ENCODE results near the gene CLN6.

Gene CLN6

DNA sequence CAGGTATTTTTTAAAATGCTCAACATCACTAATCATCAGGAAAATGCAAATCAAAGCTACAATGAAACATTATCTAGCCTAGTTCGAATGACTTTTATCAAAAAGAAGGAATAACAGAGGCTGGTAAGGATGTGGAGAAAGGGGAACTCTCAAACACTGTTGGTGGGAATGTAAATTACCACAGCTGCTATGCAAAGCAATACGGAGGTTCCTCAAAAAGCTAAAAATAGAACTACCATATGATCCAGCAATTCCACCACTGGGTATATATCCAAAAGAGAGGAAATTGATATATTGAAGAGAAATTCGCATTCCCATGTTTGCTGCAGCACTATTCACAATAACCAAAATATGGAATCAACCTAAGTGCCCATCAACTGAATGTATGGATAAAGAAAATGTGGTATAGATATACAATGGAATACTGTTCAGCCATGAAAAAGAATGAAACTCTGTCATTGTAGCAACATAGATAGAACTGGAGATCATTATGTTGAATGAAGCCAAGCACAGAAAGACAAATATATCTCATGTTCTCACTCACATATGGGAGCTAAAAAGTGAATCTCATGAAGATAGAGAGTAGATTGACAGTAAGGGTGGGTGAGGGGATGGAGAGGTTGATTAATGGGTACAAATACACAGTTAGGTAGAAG, 19.7 kb upstream of the CLN6 start:
- Histone ChIP-seq H3K79me2 (ENCODE audit: insufficient read depth, low read length) (no peaks in the 10 kb centered on the region), H4K20me1 (ENCODE audit: insufficient read depth, low read length, poor library complexity, severe bottlenecking) (no peaks in the 10 kb centered on the region), H3K4me2 (ENCODE audit: low read depth, low read length, poor library complexity, severe bottlenecking) (no peak overlapping the region), H3K27me3 (ENCODE audit: insufficient read depth, low read length, poor library complexity, severe bottlenecking) (no peaks in the 10 kb centered on the region), H3F3A (ENCODE audit: low read depth) (no peaks in the 10 kb centered on the region), H3K9ac (ENCODE audit: low read depth, low read length, poor library complexity, severe bottlenecking) (no peak overlapping the region), H3K36me3 (ENCODE audit: insufficient read depth, low read length) (no peaks in the 10 kb centered on the region), H3K9me3 (ENCODE audit: insufficient read depth, low read depth, low read length) (peaks cover 6% of the 10 kb centered on the region; the same call in 1 of the 2 replicates), H2AFZ (ENCODE audit: low read length) (no peak overlapping the region), H3K9me2 (replicated peaks; ENCODE audit: low read depth, low read length) (no peaks in the 10 kb centered on the region), H3K4me1 (ENCODE audit: insufficient read depth, low read length, poor library complexity, severe bottlenecking) (no peaks in the 10 kb centered on the region), H3K4me3 (ENCODE audit: low read length, poor library complexity, severe bottlenecking) (no peak overlapping the region)
- no peak for TF ChIP-seq EZH2phosphoT487 (IDR thresholded peaks at IDR 0.05; ENCODE audit: borderline replicate concordance)
- TF ChIP-seq, protein P1, sequence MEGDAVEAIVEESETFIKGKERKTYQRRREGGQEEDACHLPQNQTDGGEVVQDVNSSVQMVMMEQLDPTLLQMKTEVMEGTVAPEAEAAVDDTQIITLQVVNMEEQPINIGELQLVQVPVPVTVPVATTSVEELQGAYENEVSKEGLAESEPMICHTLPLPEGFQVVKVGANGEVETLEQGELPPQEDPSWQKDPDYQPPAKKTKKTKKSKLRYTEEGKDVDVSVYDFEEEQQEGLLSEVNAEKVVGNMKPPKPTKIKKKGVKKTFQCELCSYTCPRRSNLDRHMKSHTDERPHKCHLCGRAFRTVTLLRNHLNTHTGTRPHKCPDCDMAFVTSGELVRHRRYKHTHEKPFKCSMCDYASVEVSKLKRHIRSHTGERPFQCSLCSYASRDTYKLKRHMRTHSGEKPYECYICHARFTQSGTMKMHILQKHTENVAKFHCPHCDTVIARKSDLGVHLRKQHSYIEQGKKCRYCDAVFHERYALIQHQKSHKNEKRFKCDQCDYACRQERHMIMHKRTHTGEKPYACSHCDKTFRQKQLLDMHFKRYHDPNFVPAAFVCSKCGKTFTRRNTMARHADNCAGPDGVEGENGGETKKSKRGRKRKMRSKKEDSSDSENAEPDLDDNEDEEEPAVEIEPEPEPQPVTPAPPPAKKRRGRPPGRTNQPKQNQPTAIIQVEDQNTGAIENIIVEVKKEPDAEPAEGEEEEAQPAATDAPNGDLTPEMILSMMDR (conservative IDR thresholded peaks at IDR 0.05; ENCODE audit: low read length) = no peak

- Histone ChIP-seq H3K36me3 (ENCODE audit: insufficient read depth, low read length) (no peaks in the 10 kb centered on the region), H3K4me1 (ENCODE audit: insufficient read depth, low read length, poor library complexity, severe bottlenecking) (no peaks in the 10 kb centered on the region), H3F3A (ENCODE audit: low read depth) (no peaks in the 10 kb centered on the region), H3K9ac (ENCODE audit: low read depth, low read length, poor library complexity, severe bottlenecking) (no peak overlapping the region), H3K27me3 (ENCODE audit: insufficient read depth, low read length, poor library complexity, severe bottlenecking) (no peaks in the 10 kb centered on the region), H3K4me2 (ENCODE audit: low read depth, low read length, poor library complexity, severe bottlenecking) (no peak overlapping the region), H3K9me2 (replicated peaks; ENCODE audit: low read depth, low read length) (no peaks in the 10 kb centered on the region), H3K79me2 (ENCODE audit: insufficient read depth, low read length) (no peaks in the 10 kb centered on the region), H3K4me3 (ENCODE audit: low read length, poor library complexity, severe bottlenecking) (no peak overlapping the region), H2AFZ (ENCODE audit: low read length) (no peak overlapping the region), H3K9me3 (ENCODE audit: insufficient read depth, low read depth, low read length) (peaks cover 7% of the 10 kb centered on the region; the same call in 1 of the 2 replicates), H4K20me1 (ENCODE audit: insufficient read depth, low read length, poor library complexity, severe bottlenecking) (no peaks in the 10 kb centered on the region)
- no peak for TF ChIP-seq EZH2phosphoT487 (IDR thresholded peaks at IDR 0.05; ENCODE audit: borderline replicate concordance)
- TF ChIP-seq, protein P1 (conservative IDR thresholded peaks at IDR 0.05; ENCODE audit: low read length) = no peak
Measured at GRCh38 chr15:68244235-68244634, 14.7 kb upstream of the CLN6 start.

DNA sequence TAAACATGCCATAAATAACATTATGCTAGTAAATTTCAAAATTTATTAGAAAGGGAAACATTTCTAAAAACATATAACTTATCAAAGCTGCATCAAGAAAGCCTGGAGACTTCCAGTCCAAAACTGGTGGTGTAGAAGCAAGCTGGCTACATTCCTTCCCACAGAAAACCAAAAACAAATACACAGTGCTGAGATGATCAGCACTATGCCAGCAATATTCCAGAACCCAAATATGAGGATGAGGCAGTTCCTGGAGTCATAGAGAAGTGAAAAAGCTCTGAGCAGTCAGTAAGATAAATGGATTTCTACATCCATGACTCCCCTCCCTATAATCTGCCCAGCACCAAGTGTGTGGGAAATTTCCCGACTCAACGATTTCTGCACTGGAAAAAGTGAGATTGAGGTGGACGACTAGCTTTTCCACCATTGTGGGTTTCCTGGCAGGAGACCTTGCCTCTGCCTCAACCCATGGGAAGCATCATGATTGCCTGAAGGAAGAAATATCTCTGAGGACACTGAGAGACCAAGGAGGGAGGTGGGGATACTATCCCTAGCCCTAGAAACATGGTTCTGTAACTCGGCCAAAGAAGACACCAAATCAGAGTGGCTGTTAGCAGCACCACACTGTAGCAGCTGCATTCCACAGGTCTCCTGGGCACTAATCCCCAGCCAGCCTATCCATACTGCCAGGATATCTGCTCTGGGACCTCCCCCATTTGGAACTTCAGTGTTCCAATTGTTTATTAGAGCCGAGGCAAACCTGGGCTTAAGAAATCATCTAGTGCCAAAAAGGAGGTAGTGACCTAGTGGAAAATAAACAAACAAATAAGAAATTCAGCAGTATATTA, 11.8 kb upstream of the CLN6 start:
- no peaks in the 10 kb centered on the region for H3K4me1 ChIP-seq (ENCODE audit: insufficient read depth, low read length, poor library complexity, severe bottlenecking)
- H3K4me2 ChIP-seq (ENCODE audit: low read depth, low read length, poor library complexity, severe bottlenecking) = no peak overlapping the region
- TF ChIP-seq, protein P1 (conservative IDR thresholded peaks at IDR 0.05; ENCODE audit: low read length) = no peak
- TF ChIP-seq EZH2phosphoT487 (IDR thresholded peaks at IDR 0.05; ENCODE audit: borderline replicate concordance) = no peak
- no peaks in the 10 kb centered on the region for H3K36me3 ChIP-seq (ENCODE audit: insufficient read depth, low read length)
- H3F3A ChIP-seq (ENCODE audit: low read depth) = no peaks in the 10 kb centered on the region
- H3K27me3 ChIP-seq (ENCODE audit: insufficient read depth, low read length, poor library complexity, severe bottlenecking) = no peaks in the 10 kb centered on the region
- H3K9ac ChIP-seq (ENCODE audit: low read depth, low read length, poor library complexity, severe bottlenecking) = no peak overlapping the region
- H2AFZ ChIP-seq (ENCODE audit: low read length) = no peak overlapping the region
- no peak overlapping the region for H3K4me3 ChIP-seq (ENCODE audit: low read length, poor library complexity, severe bottlenecking)
- peaks cover 7% of the 10 kb centered on the region; the same call in 1 of the 2 replicates for H3K9me3 ChIP-seq (ENCODE audit: insufficient read depth, low read depth, low read length)
- no peaks in the 10 kb centered on the region for H4K20me1 ChIP-seq (ENCODE audit: insufficient read depth, low read length, poor library complexity, severe bottlenecking)
- H3K9me2 ChIP-seq (replicated peaks; ENCODE audit: low read depth, low read length) = no peaks in the 10 kb centered on the region
- H3K79me2 ChIP-seq (ENCODE audit: insufficient read depth, low read length) = no peaks in the 10 kb centered on the region
